PC-9 (cell line): ENCODE data around the gene MACROD1.

Experiments used
- CTCF ChIP-seq: fragments of 200-600 bp; sonication (generic); conservative IDR thresholded peaks from 2 replicates; pipeline ENCODE4 v1.6.1; 2017; ENCODE audit warnings: mixed run types, antibody characterized with exemption, mild to moderate bottlenecking, moderate library complexity
- EZH2 ChIP-seq: fragments of 200-600 bp; sonication (generic); IDR thresholded peaks from 2 replicates; pipeline ENCODE4 v1.8.0; 2017; ENCODE audit warnings: antibody characterized with exemption, low read depth

DNA sequence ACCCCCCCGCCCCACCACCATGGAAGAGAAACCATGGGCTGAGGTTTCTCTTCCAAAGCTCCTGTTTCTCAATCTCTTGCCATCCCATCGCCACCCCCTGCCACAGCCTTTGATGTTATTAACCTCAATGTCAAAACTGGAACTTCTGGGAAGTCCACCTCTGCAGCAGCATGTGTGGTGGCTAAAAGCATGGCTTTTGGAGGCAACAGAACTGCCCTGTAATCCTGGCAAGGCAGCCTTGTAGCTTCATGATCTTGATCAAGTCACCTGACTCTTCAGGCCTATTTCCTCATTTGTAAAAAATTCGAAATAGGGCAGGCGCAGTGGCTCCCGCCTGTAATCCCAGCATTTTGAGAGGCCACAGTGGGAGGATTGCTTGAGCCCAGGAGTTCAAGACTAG lies 195.0 kb downstream of the MACROD1 start:
- TF ChIP-seq CTCF, result no peak
- no peak for TF ChIP-seq EZH2
